Breast epithelium (tissue), 3 donors: ENCODE results near the gene RPS15.

Experiments
- CTCF ChIP-seq, 3 donors: fragments of 450-650 bp; IDR thresholded peaks; one replicate each; pipeline ENCODE4 v1.5.1; 2016 to 2017; ENCODE audit warnings: antibody characterized with exemption in 3 of 3, mild to moderate bottlenecking in 3 of 3, moderate library complexity in 3 of 3
- POLR2A ChIP-seq: fragments of 450-650 bp; IDR thresholded peaks from one replicate; pipeline ENCODE4 v1.6.1; 2016; ENCODE audit warnings: antibody characterized with exemption, mild to moderate bottlenecking, moderate library complexity

GRCh38 chr19:1399745-1400144 is 38.5 kb upstream of the RPS15 start:
- TF ChIP-seq CTCF (IDR thresholded peaks at IDR 0.05) (no peak), POLR2A (no peak)
